HepG2 (cell line): ENCODE results near the gene IL3RA. TPM values are rescaled to one million over a fixed set of nuclear protein-coding genes. Genes with fewer than 3 reads are reported as not detected.
"Not testable (repeated sequence)": the region's sequence is repeated elsewhere in the genome, so short reads cannot be mapped to it uniquely, and the experiment has no call there.

ENCODE experiments used
- ATAC-seq: fragments of 200-7000 bp; cut with Tn5 transposase; 3 replicates; pipeline ENCODE4 v1.9.1; 2020; ENCODE audit warnings: mild to moderate bottlenecking, moderate library complexity
- BruUV-seq: library from RNA; stranded (reverse); fragments of 400-500 nt; replicated peaks from 2 replicates; lab custom pipeline; 2021; lab: Mats Ljungman, UMichigan
- CTCF ChIA-PET: fragments of 300-600 bp; formaldehyde crosslinking; extraction: SDS; loops from one replicate; lab custom pipeline; 2021; ENCODE audit warnings: low total read pairs, inconsistent platforms, low intra/inter-chr PET ratio; lab: Yijun Ruan, JAX
- POLR2A ChIA-PET: fragments of 350-600 bp; sonication (Branson Sonifier 250); formaldehyde crosslinking; loops from one replicate; lab custom pipeline; 2020; ENCODE audit warnings: antibody characterized with exemption, inconsistent platforms; lab: Yijun Ruan, JAX
- DNase-seq: peaks from one replicate; pipeline ENCODE4 v3.0.0-alpha.2; 2015; ENCODE audit warnings: low spot score
- FAIRE-seq: peaks from 3 replicates; lab custom pipeline; 2011; peaks lifted over from hg19 to GRCh38; lab: Jason Lieb, UNC
- H2AFZ ChIP-seq: one replicate; pipeline ENCODE4 v1.6.1; 2011; ENCODE audit warnings: low read length, inconsistent platforms
- H3K27ac ChIP-seq: fragments of 300-600 bp; 3 replicates; pipeline ENCODE4 v1.8.0; 2011; ENCODE audit warnings: mixed run types, mild to moderate bottlenecking, mixed read lengths, low read length, inconsistent platforms; ENCODE audit not compliant: insufficient read depth; ENCODE audit errors: extremely low read length
- H3K27me3 ChIP-seq, 2 experiments: fragments of 200-600 bp in 1 of 2; 2 replicates in 1 of 2; 3 replicates in 1 of 2; pipeline versions ENCODE4 v1.6.0 to v1.8.0; 2011; ENCODE audit warnings: low read length in 2 of 2, mild to moderate bottlenecking in 2 of 2, moderate library complexity in 2 of 2, inconsistent platforms in 1 of 2; ENCODE audit not compliant: insufficient read depth in 2 of 2, control insufficient read depth in 1 of 2
- H3K36me3 ChIP-seq, 2 experiments: fragments of 200-600 bp in 1 of 2; replicated peaks in 1 of 2; 2 replicates in 1 of 2; 3 replicates in 1 of 2; pipeline versions ENCODE4 v1.5.1 to v1.8.0; 2011; ENCODE audit warnings: low read length in 2 of 2, inconsistent platforms in 1 of 2; ENCODE audit not compliant: insufficient read depth in 2 of 2, control insufficient read depth in 1 of 2
- H3K4me1 ChIP-seq: 2 replicates; pipeline ENCODE4 v1.5.1; 2012; ENCODE audit warnings: low read length, inconsistent platforms; ENCODE audit not compliant: insufficient read depth
- H3K4me2 ChIP-seq: 2 replicates; pipeline ENCODE4 v1.6.0; 2011; ENCODE audit warnings: low read depth, low read length, inconsistent platforms
- H3K4me3 ChIP-seq, 3 experiments: fragments of 200-600 bp in 1 of 3; sonication (generic), shearing (Covaris generic) in 1 of 3; replicated peaks in 1 of 3; 2 replicates each; pipeline ENCODE4 v1.5.1; 2011 to 2016; ENCODE audit warnings: low read length in 3 of 3, inconsistent platforms in 2 of 3, low read depth in 2 of 3, mild to moderate bottlenecking in 2 of 3, control low read depth in 1 of 3, mixed read lengths in 1 of 3; ENCODE audit not compliant: insufficient read depth in 1 of 3
- H3K79me2 ChIP-seq: one replicate; pipeline ENCODE4 v1.6.1; 2011; ENCODE audit warnings: low read length, inconsistent platforms; ENCODE audit not compliant: insufficient read depth
- H3K9ac ChIP-seq: 2 replicates; pipeline ENCODE4 v1.6.0; 2011; ENCODE audit warnings: mild to moderate bottlenecking, low read depth, low read length, inconsistent platforms; ENCODE audit not compliant: insufficient read depth
- H3K9me3 ChIP-seq: 2 replicates; pipeline ENCODE4 v1.5.1; 2012; ENCODE audit warnings: mild to moderate bottlenecking, low read length
- H4K20me1 ChIP-seq: 2 replicates; pipeline ENCODE4 v1.6.0; 2011; ENCODE audit warnings: inconsistent platforms, mild to moderate bottlenecking, low read length, moderate library complexity; ENCODE audit not compliant: insufficient read depth
- HOXD1 ChIP-seq: sonication (generic); formaldehyde crosslinking; IDR thresholded peaks from 2 replicates; pipeline ENCODE4 v1.5.0; 2020; ENCODE audit warnings: missing genetic modification reagents
- ZNF737 ChIP-seq: sonication (generic); formaldehyde crosslinking; IDR thresholded peaks from 2 replicates; pipeline ENCODE4 v1.5.0; 2020; ENCODE audit warnings: missing genetic modification reagents, mild to moderate bottlenecking, borderline replicate concordance
- WGBS: methylation state at CpG from one replicate; pipeline ENCODE4 v1.1.6; 2017; ENCODE audit warnings: low lambda C conversion rate; 5-methylcytosine and 5-hydroxymethylcytosine counted together
- in situ Hi-C: cut with HindIII; loops from 2 replicates; pipeline ENCODE4 v1.10.0; 2017; ENCODE audit warnings: low pct_unique_long_range_greater_than_20kb; ENCODE audit not compliant: extremely low pct_ligation_motif_present
- intact Hi-C: fragments of 100-400 bp; cut with micrococcal nuclease; formaldehyde crosslinking; loops from one replicate; pipeline ENCODE4 v1.10.0; 2022; ENCODE audit not compliant: unreplicated experiment
- polyA plus RNA-seq, 8 experiments: library from polyadenylated mRNA; depleted of rRNA in 3 of 8; stranded (reverse) in 7 of 8; unstranded in 1 of 8; fragments of >200 nt; fragmentation: Illumina TruSeq in 4 of 8; extraction: Trizol in 4 of 8; gene quantifications; 2 replicates each; pipeline versions ENCODE4 v1.2.1 to v1.2.3, GENCODE V29; 2011 to 2016; ENCODE audit warnings: low read depth in 4 of 8, missing spikeins in 1 of 8, mixed read lengths in 1 of 8; ENCODE audit not compliant: insufficient read depth in 1 of 8
- total RNA-seq, 5 experiments: library from RNA; depleted of rRNA; stranded (reverse); fragments of >200 nt; fragmentation: Illumina TruSeq; extraction: Trizol; gene quantifications; 2 replicates each; pipeline ENCODE4 v1.2.3, GENCODE V29; 2016; ENCODE audit warnings: low read depth in 1 of 5
- TF ChIP-seq, protein P1 (sequence below): sonication (generic); formaldehyde crosslinking; IDR thresholded peaks from 2 replicates; pipeline ENCODE4 v1.9.0; 2021; ENCODE audit warnings: missing genetic modification reagents, borderline replicate concordance

Gene IL3RA
- total and polyA plus RNA-seq, 2 of the 13 experiments (the other 11 are each of a cell fraction or from before 2014, with no cell fraction given): not detected

GRCh38 chrX:1330605-1331004 lies 6.0 kb upstream of the IL3RA start:
- POLR2A ChIA-PET: no interaction called here
- intact Hi-C loops: no loop called here
- FAIRE-seq: no peak

DNA sequence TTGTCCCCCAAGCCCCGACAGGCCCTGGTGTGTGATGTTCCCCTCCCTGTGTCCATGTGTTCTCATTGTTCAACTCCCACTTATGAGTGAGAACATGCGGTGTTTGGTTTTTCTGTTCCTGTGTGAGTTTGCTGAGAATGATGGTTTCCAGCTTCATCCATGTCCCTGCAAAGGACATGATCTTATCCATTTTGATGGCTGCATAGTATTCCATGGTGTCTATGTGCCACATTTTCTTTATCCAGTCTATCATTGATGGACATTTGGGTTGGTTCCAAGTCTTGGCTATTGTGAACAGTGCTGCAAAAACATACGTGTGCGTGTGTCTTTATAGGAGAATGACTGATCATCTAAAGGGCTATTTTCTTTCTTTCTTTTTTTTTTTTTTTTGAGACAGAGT lies 4.2 kb upstream of the IL3RA start:
- H4K20me1 ChIP-seq, POLR2A ChIA-PET, ATAC-seq, H3K4me2 ChIP-seq, intact Hi-C loops, DNase-seq, H3K27me3 ChIP-seq, BruUV-seq, H3K9me3 ChIP-seq, in situ Hi-C loops, H3K79me2 ChIP-seq, H3K27ac ChIP-seq, FAIRE-seq, H3K36me3 ChIP-seq, H2AFZ ChIP-seq, H3K4me3 ChIP-seq, CTCF ChIA-PET, H3K9ac ChIP-seq: not testable (repeated sequence)
- WGBS: 64% methylated on average over 4 of the region's 4 CpGs
- H3K4me1 ChIP-seq: peaks cover 21% of the 10 kb centered on the region

More at GRCh38 chrX:1330605-1331004, 6.0 kb upstream of the IL3RA start:
- Histone ChIP-seq H3K4me2 (no peak overlapping the region), H3K36me3 (no peaks in the 10 kb centered on the region), H3K9me3 (no peaks in the 10 kb centered on the region), H3K27ac (no peak overlapping the region), H3K27me3 (peaks cover 1 to 8% of the 10 kb centered on the region in 2 experiments; a peak in 3 of 5 replicates), H3K9ac (no peak overlapping the region), H3K4me1 (peaks cover 10% of the 10 kb centered on the region), H3K4me3 (no peak overlapping the region), H4K20me1 (no peaks in the 10 kb centered on the region), H2AFZ (no peak overlapping the region), H3K79me2 (no peaks in the 10 kb centered on the region)
- in situ Hi-C loops: no loop called here
- CTCF ChIA-PET: no interaction called here
- no peak for ATAC-seq
- DNase-seq: no peak
- no TSS peak for BruUV-seq
- WGBS: 25% methylated on average over 9 of the region's 12 CpGs
- TF ChIP-seq, protein P1, sequence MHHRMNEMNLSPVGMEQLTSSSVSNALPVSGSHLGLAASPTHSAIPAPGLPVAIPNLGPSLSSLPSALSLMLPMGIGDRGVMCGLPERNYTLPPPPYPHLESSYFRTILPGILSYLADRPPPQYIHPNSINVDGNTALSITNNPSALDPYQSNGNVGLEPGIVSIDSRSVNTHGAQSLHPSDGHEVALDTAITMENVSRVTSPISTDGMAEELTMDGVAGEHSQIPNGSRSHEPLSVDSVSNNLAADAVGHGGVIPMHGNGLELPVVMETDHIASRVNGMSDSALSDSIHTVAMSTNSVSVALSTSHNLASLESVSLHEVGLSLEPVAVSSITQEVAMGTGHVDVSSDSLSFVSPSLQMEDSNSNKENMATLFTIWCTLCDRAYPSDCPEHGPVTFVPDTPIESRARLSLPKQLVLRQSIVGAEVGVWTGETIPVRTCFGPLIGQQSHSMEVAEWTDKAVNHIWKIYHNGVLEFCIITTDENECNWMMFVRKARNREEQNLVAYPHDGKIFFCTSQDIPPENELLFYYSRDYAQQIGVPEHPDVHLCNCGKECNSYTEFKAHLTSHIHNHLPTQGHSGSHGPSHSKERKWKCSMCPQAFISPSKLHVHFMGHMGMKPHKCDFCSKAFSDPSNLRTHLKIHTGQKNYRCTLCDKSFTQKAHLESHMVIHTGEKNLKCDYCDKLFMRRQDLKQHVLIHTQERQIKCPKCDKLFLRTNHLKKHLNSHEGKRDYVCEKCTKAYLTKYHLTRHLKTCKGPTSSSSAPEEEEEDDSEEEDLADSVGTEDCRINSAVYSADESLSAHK (CRISPR knock-in tag): no peak
- TF ChIP-seq HOXD1: no peak
- no peak for TF ChIP-seq ZNF737 (CRISPR knock-in tag)
- TF ChIP-seq, all 625 proteins: peak for 0
